ENCODE results near the gene IL1A.

GRCh38 chr2:112813280-112813966 is 29.1 kb upstream of the IL1A start:
- TF ChIP-seq GLIS3 (CRISPR knock-in tag; IDR thresholded peaks at IDR 0.05) (no peak), ZNF8 (CRISPR knock-in tag; IDR thresholded peaks at IDR 0.05) (no peak), ISL1 (CRISPR knock-in tag; IDR thresholded peaks at IDR 0.05) (no peak), CREB5 (CRISPR knock-in tag; IDR thresholded peaks at IDR 0.05; ENCODE audit: low read depth) (no peak), ARNTL (CRISPR knock-in tag; IDR thresholded peaks at IDR 0.05; ENCODE audit: borderline replicate concordance, low read depth) (no peak), ZFP30 (CRISPR knock-in tag; IDR thresholded peaks at IDR 0.05) (no peak), BACH2 (CRISPR knock-in tag; IDR thresholded peaks at IDR 0.05; ENCODE audit: borderline replicate concordance) (no peak), PATZ1 (CRISPR knock-in tag; IDR thresholded peaks at IDR 0.05; ENCODE audit: borderline replicate concordance) (no peak), ZFP3 (CRISPR knock-in tag; IDR thresholded peaks at IDR 0.05) (no peak), TSHZ2 (CRISPR knock-in tag; IDR thresholded peaks at IDR 0.05) (no peak), ZNF70 (CRISPR knock-in tag; IDR thresholded peaks at IDR 0.05) (no peak), ZC3H10 (CRISPR knock-in tag; IDR thresholded peaks at IDR 0.05) (no peak), RARB (CRISPR knock-in tag; IDR thresholded peaks at IDR 0.05) (no peak)
